WTC11 (cell line): ENCODE measurements around the gene COLEC12. TPM values are rescaled to one million over a fixed set of nuclear protein-coding genes. Genes with fewer than 3 reads are reported as not detected.

Source experiments
- ATAC-seq: fragments of 200-7000 bp; cut with Tn5 transposase; 2 replicates; pipeline ENCODE4 v1.10.0; 2021; ENCODE audit warnings: mild to moderate bottlenecking, moderate library complexity
- CTCF ChIA-PET: fragments of 300-600 bp; sonication (Branson Sonifier 250); formaldehyde crosslinking; loops from one replicate; lab custom pipeline; 2021; ENCODE audit warnings: antibody characterized with exemption; lab: Charles Lee
- POLR2A ChIA-PET: fragments of 350-600 bp; sonication (Branson Sonifier 250); formaldehyde crosslinking; loops from one replicate; lab custom pipeline; 2021; ENCODE audit warnings: antibody characterized with exemption; lab: Charles Lee
- DNase-seq: peaks from one replicate; pipeline ENCODE4 v3.0.0; 2021; ENCODE audit warnings: low spot score
- H3K27ac Mint-ChIP-seq: 2 replicates; pipeline ENCODE4 v1.8.0; 2021; ENCODE audit warnings: mixed read lengths
- H3K27me3 Mint-ChIP-seq: 2 replicates; pipeline ENCODE4 v1.8.0; 2021; ENCODE audit warnings: low read depth, mild to moderate bottlenecking, moderate library complexity, mixed read lengths
- H3K36me3 Mint-ChIP-seq: 2 replicates; pipeline ENCODE4 v1.8.0; 2021; ENCODE audit warnings: mixed read lengths
- H3K4me1 Mint-ChIP-seq: 2 replicates; pipeline ENCODE4 v1.8.0; 2022; ENCODE audit warnings: mixed read lengths
- H3K4me3 Mint-ChIP-seq: 2 replicates; pipeline ENCODE4 v1.8.0; 2021; ENCODE audit warnings: mild to moderate bottlenecking, moderate library complexity, mixed read lengths
- H3K9me3 Mint-ChIP-seq: 2 replicates; pipeline ENCODE4 v1.8.0; 2021; ENCODE audit warnings: mixed read lengths
- AFF4 ChIP-seq: sonication (generic); formaldehyde crosslinking; IDR thresholded peaks from 2 replicates; pipeline ENCODE4 v1.8.1; 2023; ENCODE audit warnings: mild to moderate bottlenecking, missing genetic modification reagents, borderline replicate concordance
- ATF6 ChIP-seq: sonication (generic); formaldehyde crosslinking; IDR thresholded peaks from 2 replicates; pipeline ENCODE4 v1.8.1; 2023; ENCODE audit warnings: mild to moderate bottlenecking, missing genetic modification reagents
- EMX1 ChIP-seq: fragments of 250-450 bp; sonication (Bioruptor Pico); IDR thresholded peaks from 2 replicates; pipeline ENCODE4 v1.8.0; 2021; ENCODE audit warnings: mild to moderate bottlenecking
- GABPB1 ChIP-seq: sonication (generic); formaldehyde crosslinking; IDR thresholded peaks from 2 replicates; pipeline ENCODE4 v1.8.1; 2023; ENCODE audit warnings: mild to moderate bottlenecking, missing genetic modification reagents
- GTF2I ChIP-seq: fragments of 250-450 bp; sonication (Bioruptor Pico); conservative IDR thresholded peaks from 2 replicates; pipeline ENCODE4 v1.4.0; 2021; ENCODE audit warnings: mild to moderate bottlenecking
- MLX ChIP-seq: sonication (generic); formaldehyde crosslinking; IDR thresholded peaks from 2 replicates; pipeline ENCODE4 v1.8.1; 2023; ENCODE audit warnings: mild to moderate bottlenecking, missing genetic modification reagents, moderate library complexity
- NR1H2 ChIP-seq: sonication (generic); formaldehyde crosslinking; IDR thresholded peaks from 2 replicates; pipeline ENCODE4 v1.9.0; 2021; ENCODE audit warnings: mild to moderate bottlenecking, moderate library complexity, missing genetic modification reagents
- RORB ChIP-seq: fragments of 250-450 bp; sonication (Bioruptor Pico); IDR thresholded peaks from 2 replicates; pipeline ENCODE4 v1.9.0; 2021; ENCODE audit warnings: mild to moderate bottlenecking
- TEAD1 ChIP-seq: sonication (generic); formaldehyde crosslinking; IDR thresholded peaks from 2 replicates; pipeline ENCODE4 v1.8.0; 2022; ENCODE audit warnings: mild to moderate bottlenecking, missing genetic modification reagents
- TP53 ChIP-seq: sonication (generic); formaldehyde crosslinking; IDR thresholded peaks from 2 replicates; pipeline ENCODE4 v1.8.1; 2023; ENCODE audit warnings: mild to moderate bottlenecking, missing genetic modification reagents
- ZBTB21 ChIP-seq: sonication (generic); formaldehyde crosslinking; IDR thresholded peaks from 2 replicates; pipeline ENCODE4 v1.8.1; 2023; ENCODE audit warnings: mild to moderate bottlenecking, missing genetic modification reagents, borderline replicate concordance
- ZNF121 ChIP-seq: sonication (generic); formaldehyde crosslinking; IDR thresholded peaks from 2 replicates; pipeline ENCODE4 v1.8.0; 2023; ENCODE audit warnings: missing genetic modification reagents
- ZNF263 ChIP-seq: sonication (generic); formaldehyde crosslinking; IDR thresholded peaks from 2 replicates; pipeline ENCODE4 v1.8.1; 2022; ENCODE audit warnings: low read depth, mild to moderate bottlenecking, moderate library complexity, missing genetic modification reagents
- ZNF416 ChIP-seq: fragments of 250-450 bp; sonication (Bioruptor Pico); IDR thresholded peaks from 2 replicates; pipeline ENCODE4 v1.9.0; 2021; ENCODE audit warnings: mild to moderate bottlenecking, inconsistent platforms
- ZNF425 ChIP-seq: fragments of 250-450 bp; sonication (Bioruptor Pico); conservative IDR thresholded peaks from 2 replicates; pipeline ENCODE4 v1.9.0; 2021; ENCODE audit warnings: mild to moderate bottlenecking
- ZSCAN18 ChIP-seq: fragments of 250-450 bp; sonication (Bioruptor Pico); IDR thresholded peaks from 2 replicates; pipeline ENCODE4 v2.1.2; 2022; ENCODE audit warnings: mild to moderate bottlenecking, moderate library complexity
- total RNA-seq: library from RNA; stranded (reverse); gene quantifications from 3 replicates; pipeline ENCODE4 v1.2.3, GENCODE V29; 2021

The COLEC12 gene
- total RNA-seq, 1 experiment from 2014 or later: 0.48 TPM

- Mint-ChIP-seq H3K9me3 (no peaks in the 10 kb centered on the region), H3K36me3 (no peaks in the 10 kb centered on the region), H3K4me1 (no peaks in the 10 kb centered on the region; the same call in 1 of the 2 replicates), H3K27ac (no peak overlapping the region), H3K4me3 (no peak overlapping the region), H3K27me3 (no peaks in the 10 kb centered on the region)
- TF ChIP-seq RORB (CRISPR knock-in tag) (no peak), EMX1 (CRISPR knock-in tag) (no peak), ZBTB21 (CRISPR knock-in tag) (no peak), ZSCAN18 (CRISPR knock-in tag) (no peak), TP53 (CRISPR knock-in tag) (no peak), ZNF416 (CRISPR knock-in tag) (no peak), ZNF263 (CRISPR knock-in tag) (no peak), NR1H2 (CRISPR knock-in tag) (no peak), GABPB1 (no peak)
- DNase-seq: no peak
- ChIA-PET CTCF (no interaction called here), POLR2A (no interaction called here)
- ATAC-seq: no peak
Measured at GRCh38 chr18:332721-333510, 167.6 kb downstream of the COLEC12 start.

- ATAC-seq: no peak
- Mint-ChIP-seq H3K4me3 (no peak overlapping the region), H3K9me3 (no peaks in the 10 kb centered on the region), H3K27ac (no peak overlapping the region), H3K27me3 (no peaks in the 10 kb centered on the region), H3K4me1 (no peaks in the 10 kb centered on the region; the same call in 1 of the 2 replicates), H3K36me3 (no peaks in the 10 kb centered on the region)
- ChIA-PET POLR2A (no interaction called here), CTCF (interaction anchor here (0.5 kb wide), 1 partner anchor 25 kb away, joined by 3 read pairs; no protein-coding TSS in a partner anchor)
- no peak for DNase-seq
- TF ChIP-seq ZNF121 (CRISPR knock-in tag): no peak
- TF ChIP-seq MLX: no peak
Measured at GRCh38 chr18:332007-332406, 168.5 kb downstream of the COLEC12 start.

- CTCF ChIA-PET: no interaction called here
- no peak for TF ChIP-seq AFF4 (CRISPR knock-in tag)
- TF ChIP-seq GTF2I: no peak
- no peak for TF ChIP-seq ZNF425 (CRISPR knock-in tag)
- no peak for TF ChIP-seq ATF6 (CRISPR knock-in tag)
- no peak for TF ChIP-seq TEAD1
- Mint-ChIP-seq H3K36me3 (no peaks in the 10 kb centered on the region), H3K4me1 (no peaks in the 10 kb centered on the region; the same call in 1 of the 2 replicates), H3K9me3 (no peaks in the 10 kb centered on the region), H3K27ac (no peak overlapping the region), H3K4me3 (no peak overlapping the region), H3K27me3 (no peaks in the 10 kb centered on the region)
- DNase-seq: no peak
- POLR2A ChIA-PET: no interaction called here
- ATAC-seq: no peak
Measured at GRCh38 chr18:331221-331821, 169.2 kb downstream of the COLEC12 start.
